Measurements from ENCODE around the gene SLC1A4. TPM values are rescaled to one million over a fixed set of nuclear protein-coding genes. Genes with fewer than 3 reads are reported as not detected.
A peak's percentile ranks its signal among the peaks of the same experiment; 100 is the strongest.
"Not testable (repeated sequence)": the region's sequence is repeated elsewhere in the genome, so short reads cannot be mapped to it uniquely, and the experiment has no call there.

Gene SLC1A4
- total and polyA plus RNA-seq, 2 experiments from 2014 or later: 27.4 to 51.9 TPM

GRCh38 chr2:64967601-64968000, 21.6 kb upstream of the SLC1A4 start:
- Histone ChIP-seq H3K27me3 (replicated peaks; ENCODE audit: insufficient read depth) (no peaks in the 10 kb centered on the region), H3K4me3 (no peak overlapping the region), H3F3A (ENCODE audit: insufficient read depth) (no peaks in the 10 kb centered on the region), H3K27ac (no peak overlapping the region), H3K9me2 (ENCODE audit: insufficient read depth) (no peaks in the 10 kb centered on the region), H3K79me2 (ENCODE audit: insufficient read depth) (no peaks in the 10 kb centered on the region), H3K9me3 (ENCODE audit: low read depth) (no peaks in the 10 kb centered on the region), H3K4me1 (ENCODE audit: insufficient read depth) (no peaks in the 10 kb centered on the region), H3K9ac (no peak overlapping the region), H3K36me3 (ENCODE audit: low read depth) (no peaks in the 10 kb centered on the region), H2AFZ (no peak overlapping the region), H3K4me2 (ENCODE audit: unreplicated experiment) (no peak overlapping the region), H4K20me1 (ENCODE audit: insufficient read depth) (no peaks in the 10 kb centered on the region)
- TF ChIP-seq EZH2 (IDR thresholded peaks at IDR 0.05; ENCODE audit: insufficient read depth, poor library complexity, severe bottlenecking): no peak
- in situ Hi-C loops (cut with MboI): no loop called here
- DNase-seq: no peak
- 86 to 92% methylated on average over 4 of the region's 4 CpGs for WGBS, 2 experiments (ENCODE audit: low coverage in 1 of 2, low lambda C conversion rate in 2 of 2, missing lambda C conversion rate in 2 of 2)

GRCh38 chr2:64969086-64969485, 20.1 kb upstream of the SLC1A4 start:
- H3F3A ChIP-seq (ENCODE audit: insufficient read depth); DNase-seq; H3K36me3 ChIP-seq (ENCODE audit: low read depth); H4K20me1 ChIP-seq (ENCODE audit: insufficient read depth); H3K27me3 ChIP-seq (replicated peaks; ENCODE audit: insufficient read depth); H3K9me2 ChIP-seq (ENCODE audit: insufficient read depth); in situ Hi-C loops (cut with MboI); H3K9ac ChIP-seq; H3K4me2 ChIP-seq (ENCODE audit: unreplicated experiment); H3K4me1 ChIP-seq (ENCODE audit: insufficient read depth); H3K27ac ChIP-seq; H3K79me2 ChIP-seq (ENCODE audit: insufficient read depth); H3K4me3 ChIP-seq; H3K9me3 ChIP-seq (ENCODE audit: low read depth); H2AFZ ChIP-seq: not testable (repeated sequence)
- 92 to 98% methylated on average over 16 to 17 of the region's 25 CpGs for WGBS, 2 experiments (ENCODE audit: low coverage in 1 of 2, low lambda C conversion rate in 2 of 2, missing lambda C conversion rate in 2 of 2)

- Histone ChIP-seq H3K27ac (no peak overlapping the region), H3K79me2 (ENCODE audit: insufficient read depth) (no peaks in the 10 kb centered on the region), H3K27me3 (replicated peaks; ENCODE audit: insufficient read depth) (no peaks in the 10 kb centered on the region), H3K4me1 (ENCODE audit: insufficient read depth) (peaks cover 15% of the 10 kb centered on the region), H3K4me3 (no peak overlapping the region), H3K9me2 (ENCODE audit: insufficient read depth) (no peaks in the 10 kb centered on the region), H3K9me3 (ENCODE audit: low read depth) (no peaks in the 10 kb centered on the region), H3F3A (ENCODE audit: insufficient read depth) (peaks cover 8% of the 10 kb centered on the region), H3K4me2 (ENCODE audit: unreplicated experiment) (no peak overlapping the region), H3K36me3 (ENCODE audit: low read depth) (no peaks in the 10 kb centered on the region), H2AFZ (no peak overlapping the region), H3K9ac (no peak overlapping the region), H4K20me1 (ENCODE audit: insufficient read depth) (no peaks in the 10 kb centered on the region)
- in situ Hi-C loops (cut with MboI): no loop called here
- DNase-seq: no peak
- no peak for TF ChIP-seq EZH2phosphoT487 (IDR thresholded peaks at IDR 0.05; ENCODE audit: insufficient read depth, low read depth)
- no peak for TF ChIP-seq EZH2 (IDR thresholded peaks at IDR 0.05; ENCODE audit: insufficient read depth, poor library complexity, severe bottlenecking)
- WGBS, 2 experiments (ENCODE audit: low coverage in 1 of 2, low lambda C conversion rate in 2 of 2, missing lambda C conversion rate in 2 of 2): 41 to 46% methylated on average over 2 of the region's 2 CpGs
Measured at GRCh38 chr2:64970495-64970894, 18.7 kb upstream of the SLC1A4 start.

- H2AFZ ChIP-seq: no peak overlapping the region
- no peak overlapping the region for H3K27ac ChIP-seq
- peaks cover 26% of the 10 kb centered on the region for H3K4me1 ChIP-seq (ENCODE audit: insufficient read depth)
- H3K4me3 ChIP-seq: no peak overlapping the region
- H3F3A ChIP-seq (ENCODE audit: insufficient read depth): peaks cover 20% of the 10 kb centered on the region
- H3K4me2 ChIP-seq (ENCODE audit: unreplicated experiment): no peak overlapping the region
- no peak for TF ChIP-seq EZH2phosphoT487 (IDR thresholded peaks at IDR 0.05; ENCODE audit: insufficient read depth, low read depth)
- no peak for TF ChIP-seq EZH2 (IDR thresholded peaks at IDR 0.05; ENCODE audit: insufficient read depth, poor library complexity, severe bottlenecking)
- no peaks in the 10 kb centered on the region for H3K9me3 ChIP-seq (ENCODE audit: low read depth)
- in situ Hi-C loops (cut with MboI): no loop called here
- H3K36me3 ChIP-seq (ENCODE audit: low read depth): no peaks in the 10 kb centered on the region
- H3K79me2 ChIP-seq (ENCODE audit: insufficient read depth): no peaks in the 10 kb centered on the region
- H3K9ac ChIP-seq: no peak overlapping the region
- DNase-seq: no peak
- no peaks in the 10 kb centered on the region for H3K9me2 ChIP-seq (ENCODE audit: insufficient read depth)
- 87 to 88% methylated on average over 5 of the region's 5 CpGs for WGBS, 2 experiments (ENCODE audit: low coverage in 1 of 2, low lambda C conversion rate in 2 of 2, missing lambda C conversion rate in 2 of 2)
- no peaks in the 10 kb centered on the region for H4K20me1 ChIP-seq (ENCODE audit: insufficient read depth)
- H3K27me3 ChIP-seq (replicated peaks; ENCODE audit: insufficient read depth): no peaks in the 10 kb centered on the region
Measured at GRCh38 chr2:64972426-64972825, 16.8 kb upstream of the SLC1A4 start.

- Histone ChIP-seq H3K9ac (no peak overlapping the region), H3K36me3 (ENCODE audit: low read depth) (no peaks in the 10 kb centered on the region), H4K20me1 (ENCODE audit: insufficient read depth) (no peaks in the 10 kb centered on the region), H3K27ac (no peak overlapping the region), H3K4me1 (ENCODE audit: insufficient read depth) (peaks cover 26% of the 10 kb centered on the region), H3F3A (ENCODE audit: insufficient read depth) (peaks cover 20% of the 10 kb centered on the region), H3K9me3 (ENCODE audit: low read depth) (no peaks in the 10 kb centered on the region), H3K27me3 (replicated peaks; ENCODE audit: insufficient read depth) (no peaks in the 10 kb centered on the region), H3K9me2 (ENCODE audit: insufficient read depth) (no peaks in the 10 kb centered on the region), H2AFZ (no peak overlapping the region), H3K4me2 (ENCODE audit: unreplicated experiment) (no peak overlapping the region), H3K4me3 (no peak overlapping the region), H3K79me2 (ENCODE audit: insufficient read depth) (no peaks in the 10 kb centered on the region)
- in situ Hi-C loops (cut with MboI): no loop called here
- TF ChIP-seq EZH2 (IDR thresholded peaks at IDR 0.05; ENCODE audit: insufficient read depth, poor library complexity, severe bottlenecking) (no peak), EZH2phosphoT487 (IDR thresholded peaks at IDR 0.05; ENCODE audit: insufficient read depth, low read depth) (no peak)
- DNase-seq: peak; percentile 44
- 39 to 48% methylated on average over 1 of the region's 1 CpG for WGBS, 2 experiments (ENCODE audit: low coverage in 1 of 2, low lambda C conversion rate in 2 of 2, missing lambda C conversion rate in 2 of 2)
Measured at GRCh38 chr2:64972876-64973275, 16.3 kb upstream of the SLC1A4 start.
